ENCODE measurements around the gene SMAD3. TPM values are rescaled to one million over a fixed set of nuclear protein-coding genes. Genes with fewer than 3 reads are reported as not detected.

The SMAD3 gene
- total RNA-seq, 2 donors from 2014 or later = 19.7 to 52.4 TPM

DNA sequence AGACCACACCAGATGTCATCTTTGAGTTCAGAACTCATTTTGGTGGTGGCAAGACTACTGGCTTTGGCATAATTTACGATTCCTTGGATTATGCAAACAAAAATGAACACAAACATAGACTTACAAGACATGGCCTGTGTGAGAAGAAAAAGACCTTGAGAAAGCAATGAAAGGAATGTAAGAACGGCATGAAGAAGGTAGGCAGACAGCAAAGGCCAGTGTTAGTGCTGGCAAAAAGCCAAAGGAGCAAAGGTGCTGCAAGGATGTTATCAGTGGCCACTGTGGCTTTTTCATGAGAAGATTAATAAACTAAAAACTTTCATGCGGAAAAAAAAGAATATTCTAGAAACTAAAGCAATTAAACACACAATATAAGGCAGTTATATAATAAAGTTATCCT, 167.2 kb downstream of the SMAD3 start:
- intact Hi-C loops (cut with DNase I) = no loop called here
- no peak for ATAC-seq

DNA sequence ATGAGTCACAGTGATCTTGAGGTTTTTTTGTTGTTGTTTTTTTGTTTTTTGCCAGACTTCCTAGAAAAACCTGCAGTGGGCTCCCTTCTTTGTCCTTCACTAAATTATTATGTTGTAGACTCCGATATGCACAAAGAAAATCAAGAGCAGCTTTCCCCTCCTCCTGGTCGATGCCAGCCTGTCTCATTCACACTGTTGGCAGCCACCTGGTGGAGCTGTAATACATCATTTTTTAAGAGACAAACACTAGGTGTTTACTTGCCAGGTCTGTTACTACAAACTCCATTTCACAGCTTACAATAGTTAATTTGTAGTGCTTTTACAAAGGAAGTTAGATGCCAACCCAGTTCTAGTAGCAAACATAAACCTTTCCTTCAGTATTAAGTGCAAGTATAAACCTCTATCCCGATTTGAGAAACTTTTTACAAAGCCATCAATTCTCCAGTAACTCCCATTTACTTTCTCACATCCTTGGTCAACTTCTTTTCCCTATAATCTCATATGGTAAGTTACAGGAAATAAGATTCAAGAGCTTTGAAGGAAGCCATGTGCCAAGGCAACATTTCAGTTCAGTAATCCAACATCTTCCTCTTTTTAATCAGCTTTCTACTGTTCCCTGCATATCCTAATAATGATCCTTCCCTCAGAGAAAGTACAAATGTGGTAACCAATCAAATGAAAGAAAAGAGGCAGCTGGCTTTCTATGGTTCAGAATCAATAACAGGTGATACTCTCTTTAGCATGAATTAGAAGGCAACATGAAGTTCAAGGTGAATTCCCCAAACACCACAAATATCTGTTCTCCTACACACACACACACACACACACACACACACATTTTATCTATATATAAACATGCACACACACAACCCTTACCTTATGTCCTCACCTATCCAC, 175.1 kb downstream of the SMAD3 start:
- peak overlapping the region in 2 of 4 donors; percentile 2 to 29 for H3K27ac ChIP-seq
- H3K4me1 ChIP-seq = peaks cover 19% of the 10 kb centered on the region
- no peaks in the 10 kb centered on the region for H3K27me3 ChIP-seq
- TF ChIP-seq POLR2A (IDR thresholded peaks at IDR 0.05) = no peak
- TF ChIP-seq, protein P1, sequence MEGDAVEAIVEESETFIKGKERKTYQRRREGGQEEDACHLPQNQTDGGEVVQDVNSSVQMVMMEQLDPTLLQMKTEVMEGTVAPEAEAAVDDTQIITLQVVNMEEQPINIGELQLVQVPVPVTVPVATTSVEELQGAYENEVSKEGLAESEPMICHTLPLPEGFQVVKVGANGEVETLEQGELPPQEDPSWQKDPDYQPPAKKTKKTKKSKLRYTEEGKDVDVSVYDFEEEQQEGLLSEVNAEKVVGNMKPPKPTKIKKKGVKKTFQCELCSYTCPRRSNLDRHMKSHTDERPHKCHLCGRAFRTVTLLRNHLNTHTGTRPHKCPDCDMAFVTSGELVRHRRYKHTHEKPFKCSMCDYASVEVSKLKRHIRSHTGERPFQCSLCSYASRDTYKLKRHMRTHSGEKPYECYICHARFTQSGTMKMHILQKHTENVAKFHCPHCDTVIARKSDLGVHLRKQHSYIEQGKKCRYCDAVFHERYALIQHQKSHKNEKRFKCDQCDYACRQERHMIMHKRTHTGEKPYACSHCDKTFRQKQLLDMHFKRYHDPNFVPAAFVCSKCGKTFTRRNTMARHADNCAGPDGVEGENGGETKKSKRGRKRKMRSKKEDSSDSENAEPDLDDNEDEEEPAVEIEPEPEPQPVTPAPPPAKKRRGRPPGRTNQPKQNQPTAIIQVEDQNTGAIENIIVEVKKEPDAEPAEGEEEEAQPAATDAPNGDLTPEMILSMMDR (IDR thresholded peaks at IDR 0.05) = peak in 6 of 7 experiments; percentile 10 to 59 (median 51)
- intact Hi-C loops (cut with DNase I) = no loop called here
- peak; percentile 69 for ATAC-seq
- no peaks in the 10 kb centered on the region for H3K9me3 ChIP-seq
- peak; percentile 42 to 66 (median 56) for DNase-seq
- H3K4me3 ChIP-seq = no peak overlapping the region
- 9 to 18% methylated on average over 3 of the region's 3 CpGs for WGBS, 2 donors
- no peaks in the 10 kb centered on the region for H3K36me3 ChIP-seq (replicated peaks in 1 of 2; ENCODE audit: insufficient read depth in 1 of 2, low read depth in 2 of 2)

More for the DNA sequence above, 167.2 kb downstream of the SMAD3 start:
- peak in 2 of 4 donors; percentile 8 to 17 for DNase-seq
- Histone ChIP-seq H3K27ac (no peak overlapping the region), H3K27me3 (no peaks in the 10 kb centered on the region), H3K9me3 (no peaks in the 10 kb centered on the region), H3K36me3 (replicated peaks in 1 of 2; ENCODE audit: insufficient read depth in 1 of 2, low read depth in 2 of 2) (peaks cover 0 to 4% of the 10 kb centered on the region in 2 donors), H3K4me1 (peaks cover 8% of the 10 kb centered on the region), H3K4me3 (no peak overlapping the region)
- TF ChIP-seq, protein P1 (IDR thresholded peaks at IDR 0.05) = no peak
- TF ChIP-seq POLR2A (IDR thresholded peaks at IDR 0.05) = no peak
- WGBS, 2 donors = 33 to 48% methylated on average over 3 of the region's 3 CpGs

DNA sequence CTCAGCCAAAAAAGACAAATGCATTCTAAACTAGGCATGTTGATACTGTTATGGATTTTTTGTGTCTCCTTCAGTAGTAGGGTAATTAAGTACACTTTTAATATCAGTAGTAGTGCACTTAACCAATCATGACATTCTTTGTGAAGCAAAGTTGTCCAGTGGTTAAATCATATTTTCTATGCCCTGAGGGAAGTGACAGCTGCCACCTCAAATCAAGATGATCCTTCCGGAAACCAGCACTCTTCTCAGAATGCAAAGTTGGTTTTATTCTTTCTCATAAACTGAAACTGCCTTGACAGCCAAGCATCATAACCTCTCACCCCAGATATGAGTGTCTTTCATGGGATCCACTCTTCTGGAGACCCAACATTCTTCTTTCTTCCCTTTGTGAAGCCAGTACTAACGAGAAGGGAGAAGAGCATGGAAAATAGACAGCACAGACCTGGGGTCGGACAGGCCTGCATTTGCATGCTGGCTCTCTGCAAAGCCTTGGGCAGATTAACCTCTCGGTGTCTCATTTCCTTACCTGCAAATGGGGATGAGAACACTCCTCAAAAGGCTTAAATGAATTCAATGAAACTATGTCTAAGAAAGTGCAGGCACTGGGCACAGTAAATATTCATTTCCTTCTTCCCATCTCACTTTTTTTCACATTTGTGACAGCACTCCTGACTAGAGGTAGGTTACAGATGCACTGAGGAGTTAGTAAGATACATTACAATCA, 175.9 kb downstream of the SMAD3 start:
- intact Hi-C loops (cut with DNase I) = no loop called here
- no peaks in the 10 kb centered on the region for H3K9me3 ChIP-seq
- no peak overlapping the region for H3K4me3 ChIP-seq
- no peak for DNase-seq
- H3K27me3 ChIP-seq = no peaks in the 10 kb centered on the region
- no peak overlapping the region for H3K27ac ChIP-seq
- no peak for TF ChIP-seq POLR2A (IDR thresholded peaks at IDR 0.05)
- TF ChIP-seq, protein P1 (IDR thresholded peaks at IDR 0.05) = no peak
- ATAC-seq = no peak
- no peaks in the 10 kb centered on the region for H3K36me3 ChIP-seq (replicated peaks in 1 of 2; ENCODE audit: insufficient read depth in 1 of 2, low read depth in 2 of 2)
- H3K4me1 ChIP-seq = peaks cover 19% of the 10 kb centered on the region
- WGBS, 2 donors = 64 to 67% methylated on average over 4 of the region's 4 CpGs

DNA sequence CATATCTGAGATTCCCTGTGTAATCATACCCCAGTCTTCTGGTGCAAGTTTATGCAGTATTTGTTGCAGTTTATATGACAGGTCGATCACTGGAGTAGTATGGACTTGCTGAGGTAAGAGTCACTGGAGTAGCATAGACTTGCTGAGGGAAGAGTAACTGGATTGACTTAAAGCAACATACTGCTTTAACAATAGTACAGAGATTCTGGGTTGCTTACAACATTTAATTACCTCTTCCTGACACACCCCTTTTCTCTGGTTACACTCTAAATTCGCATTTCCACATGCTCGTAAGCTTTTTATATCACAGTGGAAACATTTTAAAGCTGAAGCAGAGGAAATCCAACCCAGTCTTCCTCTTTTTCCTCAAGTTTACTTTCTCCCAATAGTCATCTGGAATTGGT, 177.3 kb downstream of the SMAD3 start:
- intact Hi-C loops (cut with DNase I) = no loop called here
- Histone ChIP-seq H3K27me3 (no peaks in the 10 kb centered on the region), H3K9me3 (no peaks in the 10 kb centered on the region), H3K4me1 (peaks cover 19% of the 10 kb centered on the region), H3K27ac (no peak overlapping the region), H3K36me3 (replicated peaks in 1 of 2; ENCODE audit: insufficient read depth in 1 of 2, low read depth in 2 of 2) (no peaks in the 10 kb centered on the region), H3K4me3 (no peak overlapping the region)
- DNase-seq = no peak
- TF ChIP-seq, protein P1 (IDR thresholded peaks at IDR 0.05) = no peak
- TF ChIP-seq POLR2A (IDR thresholded peaks at IDR 0.05) = no peak
- 54 to 73% methylated on average over 3 of the region's 3 CpGs for WGBS, 2 donors
- no peak for ATAC-seq

Other genes starting within 250 kb of the SMAD3 start
- gene AAGAB, start 189.1 kb downstream of the SMAD3 start, total RNA-seq = 10 to 100 TPM; 12.5 to 13.5 TPM
- gene IQCH, start 189.2 kb downstream of the SMAD3 start, total RNA-seq = 1 to 10 TPM; 1.6 to 6.7 TPM

All from body of pancreas (tissue), 4 donors.